LNCaP clone FGC (cell line): ENCODE measurements around the gene CEP68.

Source experiments
- DNase-seq: peaks from one replicate; pipeline ENCODE4 v3.0.0-alpha.2; 2011; ENCODE audit warnings: low read depth
- H3K4me3 ChIP-seq: 2 replicates; pipeline ENCODE4 v1.5.1; 2011; ENCODE audit warnings: mild to moderate bottlenecking, low read depth, low read length, control low read depth
- CTCF ChIP-seq: IDR thresholded peaks from 2 replicates; pipeline ENCODE4 v1.5.1; 2012; ENCODE audit warnings: mild to moderate bottlenecking; ENCODE audit not compliant: control insufficient read depth, insufficient read depth; ENCODE audit errors: extremely low read depth

CEP68 gene

DNA sequence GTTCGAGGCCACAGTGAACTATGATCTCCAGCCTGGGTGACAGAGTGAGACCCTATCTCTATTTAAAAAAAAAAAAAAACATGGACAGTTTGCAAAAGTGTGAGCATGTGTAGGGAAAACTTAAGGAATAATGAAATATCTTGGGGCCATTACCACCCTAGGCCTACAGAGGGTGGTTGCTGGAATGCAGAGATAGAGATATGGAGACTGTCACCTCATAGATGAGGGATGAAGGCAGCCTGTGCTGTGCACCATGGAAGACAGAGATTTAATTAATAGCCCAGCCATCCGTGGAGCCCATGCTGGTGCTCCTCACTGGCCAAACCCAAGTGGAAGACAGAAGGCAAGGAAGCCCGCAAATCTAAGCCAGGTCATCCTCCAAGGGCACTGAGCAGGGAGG, 16.6 kb upstream of the CEP68 start:
- no peak for DNase-seq
- H3K4me3 ChIP-seq, result no peak overlapping the region
- no peak for TF ChIP-seq CTCF

DNA sequence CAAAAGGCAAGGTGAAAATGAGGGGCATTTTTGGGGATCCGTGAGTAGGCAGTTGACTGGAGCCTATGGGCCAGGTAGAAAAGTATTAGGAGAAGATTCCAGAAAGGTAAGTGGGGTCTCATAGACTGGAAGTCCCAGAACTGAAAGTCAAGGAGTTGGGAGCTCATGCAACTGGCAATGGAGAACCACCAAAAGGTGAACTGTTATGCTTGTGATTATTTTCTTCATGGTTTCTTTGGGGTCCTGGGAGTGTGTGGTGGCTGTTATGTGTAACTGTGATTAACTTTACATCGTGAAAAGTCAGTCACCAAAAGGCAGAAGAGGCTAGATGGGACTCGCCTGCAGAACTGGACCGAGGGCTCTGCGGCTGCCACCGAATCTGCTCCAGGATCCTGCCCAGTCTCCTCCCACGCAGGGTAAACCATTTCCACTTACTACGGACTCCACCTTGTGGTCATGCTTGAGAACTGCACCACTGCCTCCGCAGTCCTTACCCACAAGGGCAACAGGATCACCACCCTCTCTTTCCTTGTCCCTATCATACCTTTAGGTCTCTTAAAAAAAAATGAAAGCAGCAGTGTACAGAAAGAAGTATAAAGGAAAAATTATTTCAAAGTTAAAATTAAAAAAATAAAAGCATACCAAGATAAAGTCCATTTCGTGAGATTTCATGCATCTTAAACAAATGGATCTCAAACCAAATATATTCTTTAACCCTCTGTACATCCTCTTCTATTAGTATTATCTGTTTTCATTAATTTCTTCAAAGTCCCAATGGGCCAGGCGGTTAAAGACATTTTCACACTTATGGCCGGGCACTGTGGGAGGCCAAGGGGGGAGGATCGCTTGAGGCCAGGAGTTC, 15.6 kb upstream of the CEP68 start:
- peak; percentile 35 for DNase-seq
- no peak overlapping the region for H3K4me3 ChIP-seq
- TF ChIP-seq CTCF, result peak; percentile 75

- DNase-seq, result no peak
- no peak for TF ChIP-seq CTCF
- no peak overlapping the region for H3K4me3 ChIP-seq
Observed at GRCh38 chr2:65043001-65043400, 13.2 kb upstream of the CEP68 start.

GRCh38 chr2:65044097-65044735, 12.0 kb upstream of the CEP68 start:
- H3K4me3 ChIP-seq, result no peak overlapping the region
- no peak for DNase-seq
- no peak for TF ChIP-seq CTCF

DNA sequence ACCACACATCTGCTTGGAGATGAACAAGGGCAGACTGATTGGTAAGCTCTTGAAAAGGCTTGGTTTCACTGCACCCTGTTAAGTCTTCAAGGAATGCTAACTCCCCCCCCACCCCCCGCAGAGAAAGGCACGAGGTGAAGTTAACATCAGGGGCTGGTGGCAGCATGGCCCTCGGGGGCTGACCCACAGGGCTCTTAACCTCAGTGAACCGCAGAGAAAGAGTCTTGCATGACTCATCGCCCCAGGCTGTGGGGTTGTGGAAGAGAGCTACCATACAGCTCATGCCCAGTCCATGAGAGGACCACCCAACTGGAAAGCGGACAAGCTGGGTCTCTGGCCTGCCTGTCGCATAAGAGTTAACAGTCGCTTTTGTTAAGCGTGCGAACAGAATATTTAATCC, 10.6 kb upstream of the CEP68 start:
- TF ChIP-seq CTCF, result no peak
- H3K4me3 ChIP-seq, result no peak overlapping the region
- DNase-seq, result no peak

DNA sequence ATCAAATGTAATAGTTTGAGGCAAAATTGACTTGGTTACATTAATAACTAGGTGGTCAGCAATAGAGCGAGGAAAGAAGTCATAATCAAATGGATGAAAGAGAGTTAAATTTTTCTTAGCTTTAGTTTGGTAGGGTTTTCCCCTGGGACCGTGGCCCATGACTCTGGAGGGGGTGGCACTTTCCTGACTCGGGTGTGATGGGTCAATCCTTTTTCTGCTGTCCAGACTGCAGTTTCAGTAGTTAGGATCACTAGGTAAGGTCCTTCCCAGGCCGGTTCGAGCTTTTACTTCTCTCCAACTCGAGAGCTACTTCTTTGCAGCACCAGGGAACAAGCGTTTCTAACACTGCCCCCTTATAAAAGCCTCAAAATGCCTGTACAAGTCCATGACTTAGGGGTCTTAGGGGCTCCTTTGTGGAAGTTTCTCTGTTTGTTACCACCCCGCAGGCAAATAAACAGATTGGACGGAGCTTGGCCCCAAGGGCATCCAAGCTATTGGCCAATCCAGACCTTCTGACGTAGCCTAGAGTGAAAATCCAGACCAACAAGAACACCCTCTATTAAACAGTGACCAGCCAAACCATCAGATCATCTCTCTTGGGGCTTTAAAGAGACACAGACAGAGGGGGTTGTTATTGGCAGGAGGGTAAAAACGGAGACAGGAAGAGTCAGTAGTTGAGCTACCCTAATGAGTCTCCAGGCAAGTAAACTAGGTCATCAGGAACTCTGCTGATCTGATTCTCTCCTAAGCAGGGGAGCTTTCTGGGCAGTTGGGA, 9.4 kb upstream of the CEP68 start:
- TF ChIP-seq CTCF, result no peak
- H3K4me3 ChIP-seq, result no peak overlapping the region
- no peak for DNase-seq
